Epithelial cell of proximal tubule (primary cell): Measurements from ENCODE around the gene ID1. TPM values are rescaled to one million over a fixed set of nuclear protein-coding genes. Genes with fewer than 3 reads are reported as not detected.
"Not testable (repeated sequence)": the region's sequence is repeated elsewhere in the genome, so short reads cannot be mapped to it uniquely, and the experiment has no call there.

Source experiments
- DNase-seq: peaks from one replicate; pipeline ENCODE4 v3.0.0-alpha.2; 2011; ENCODE audit warnings: low read depth
- H3K4me3 ChIP-seq: 2 replicates; pipeline ENCODE4 v1.5.1; 2011; ENCODE audit warnings: low read depth, mild to moderate bottlenecking, low read length
- total RNA-seq: library from RNA; depleted of rRNA; stranded (reverse); fragments of >200 nt; gene quantifications from 2 replicates; pipeline ENCODE4 v1.2.3, GENCODE V29; 2015
- TF ChIP-seq, protein P1 (sequence below): conservative IDR thresholded peaks from 2 replicates; pipeline ENCODE4 v1.5.1; 2012; ENCODE audit warnings: low read depth, mild to moderate bottlenecking, low read length

The ID1 gene
- total RNA-seq, 1 donor from 2014 or later = 302 TPM

DNA sequence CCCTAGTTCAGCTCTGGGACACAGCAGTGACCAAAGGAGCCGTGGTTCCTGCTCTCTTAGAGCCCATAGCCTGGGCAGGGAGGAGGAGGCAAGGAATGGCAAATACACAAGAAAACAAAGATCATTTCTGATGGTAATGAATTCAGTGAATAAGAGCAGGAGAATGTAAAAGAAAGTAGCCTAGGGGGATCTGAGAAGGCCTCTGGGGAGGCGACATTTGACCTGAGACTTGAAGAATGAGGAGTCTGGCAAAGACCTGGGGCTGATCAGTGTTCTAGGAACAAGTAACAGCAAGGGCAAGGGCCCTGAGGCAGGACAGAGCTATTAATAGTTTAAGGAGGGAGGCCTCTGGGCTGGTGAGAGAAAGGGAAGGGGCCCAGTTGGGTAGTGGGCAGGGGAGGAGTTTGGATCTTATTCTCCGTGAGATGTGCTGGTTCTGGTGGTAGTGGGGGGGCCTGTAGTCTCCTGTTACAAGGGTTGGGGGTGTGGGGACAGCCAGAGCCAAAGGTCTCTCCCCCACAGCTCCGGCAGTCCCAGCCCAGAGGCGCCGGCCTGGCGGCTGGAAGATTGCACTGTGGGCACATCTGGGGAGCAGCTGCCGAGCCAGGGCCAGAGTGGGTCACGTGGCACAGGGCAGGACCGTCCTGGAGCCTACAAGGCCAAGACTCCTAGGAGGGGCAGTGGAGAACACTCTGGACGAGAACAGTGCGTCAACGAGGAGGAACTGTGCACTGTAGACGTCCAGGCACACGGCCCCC is 9.3 kb upstream of the ID1 start:
- no peak overlapping the region for H3K4me3 ChIP-seq
- DNase-seq = no peak
- TF ChIP-seq, protein P1, sequence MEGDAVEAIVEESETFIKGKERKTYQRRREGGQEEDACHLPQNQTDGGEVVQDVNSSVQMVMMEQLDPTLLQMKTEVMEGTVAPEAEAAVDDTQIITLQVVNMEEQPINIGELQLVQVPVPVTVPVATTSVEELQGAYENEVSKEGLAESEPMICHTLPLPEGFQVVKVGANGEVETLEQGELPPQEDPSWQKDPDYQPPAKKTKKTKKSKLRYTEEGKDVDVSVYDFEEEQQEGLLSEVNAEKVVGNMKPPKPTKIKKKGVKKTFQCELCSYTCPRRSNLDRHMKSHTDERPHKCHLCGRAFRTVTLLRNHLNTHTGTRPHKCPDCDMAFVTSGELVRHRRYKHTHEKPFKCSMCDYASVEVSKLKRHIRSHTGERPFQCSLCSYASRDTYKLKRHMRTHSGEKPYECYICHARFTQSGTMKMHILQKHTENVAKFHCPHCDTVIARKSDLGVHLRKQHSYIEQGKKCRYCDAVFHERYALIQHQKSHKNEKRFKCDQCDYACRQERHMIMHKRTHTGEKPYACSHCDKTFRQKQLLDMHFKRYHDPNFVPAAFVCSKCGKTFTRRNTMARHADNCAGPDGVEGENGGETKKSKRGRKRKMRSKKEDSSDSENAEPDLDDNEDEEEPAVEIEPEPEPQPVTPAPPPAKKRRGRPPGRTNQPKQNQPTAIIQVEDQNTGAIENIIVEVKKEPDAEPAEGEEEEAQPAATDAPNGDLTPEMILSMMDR = no peak

DNA sequence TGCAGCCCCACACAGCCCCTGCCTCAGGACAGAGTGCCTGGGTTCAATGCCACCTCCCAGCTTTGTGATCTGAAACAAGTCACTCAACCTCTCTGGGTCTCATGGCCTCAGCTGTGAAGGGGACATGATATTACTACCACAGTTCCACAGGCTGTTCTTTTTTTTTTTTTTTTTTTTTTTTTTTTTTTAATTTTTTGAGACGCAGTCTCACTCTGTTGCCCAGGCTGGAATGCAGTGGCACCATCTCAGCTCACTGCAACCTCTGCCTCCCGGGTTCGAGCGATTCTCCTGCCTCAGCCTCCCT is 8.7 kb upstream of the ID1 start:
- DNase-seq, H3K4me3 ChIP-seq: not testable (repeated sequence)

DNA sequence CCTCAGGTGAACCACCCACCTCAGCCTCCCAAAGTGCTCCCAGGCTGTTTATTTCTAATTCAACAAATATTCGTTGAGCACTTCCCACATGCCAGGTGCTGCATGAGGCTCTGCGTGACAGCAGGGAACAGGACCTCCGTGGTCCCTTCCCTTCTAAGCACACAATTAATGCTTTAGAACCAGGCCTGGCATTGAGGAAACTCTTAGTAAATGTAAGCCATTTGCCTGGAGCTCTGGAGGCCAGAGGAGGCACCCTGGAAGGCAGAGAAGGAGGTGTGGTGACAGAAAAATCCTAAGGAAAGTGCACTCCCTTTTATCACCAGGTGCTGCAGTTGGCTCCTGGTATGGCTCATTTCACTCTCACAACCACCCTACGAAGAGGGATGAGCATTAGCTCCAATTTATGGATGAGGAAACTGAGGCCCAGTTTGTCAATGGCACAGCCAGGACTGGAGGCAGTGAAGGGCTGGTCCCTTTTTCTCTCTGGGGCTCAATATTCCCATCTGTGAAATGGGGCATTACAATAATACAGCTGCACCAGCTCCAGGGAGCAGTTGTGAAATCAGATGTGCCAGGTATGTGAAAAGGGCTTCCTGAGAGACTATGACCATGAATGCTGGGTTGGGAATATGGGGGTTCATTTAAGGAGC is 8.1 kb upstream of the ID1 start:
- DNase-seq = no peak
- TF ChIP-seq, protein P1 = no peak
- no peak overlapping the region for H3K4me3 ChIP-seq

DNA sequence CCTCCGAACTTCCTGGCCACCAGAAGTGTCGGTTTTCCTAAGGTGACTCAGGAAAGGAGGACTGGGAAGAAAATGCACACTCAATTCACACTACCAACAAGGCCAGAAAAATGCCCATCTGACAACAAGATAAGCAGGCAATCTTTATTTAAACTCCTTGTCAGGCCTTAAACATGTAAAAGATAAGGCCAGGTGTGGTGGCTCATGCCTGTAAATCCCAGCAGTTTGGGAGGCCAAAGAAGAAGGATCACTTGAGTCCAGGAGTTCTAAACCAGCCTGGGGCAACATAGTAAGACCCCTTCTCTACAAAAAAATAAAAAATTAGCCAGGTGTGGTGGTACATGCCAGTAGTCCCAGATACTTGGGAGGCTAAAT is 7.6 kb upstream of the ID1 start:
- H3K4me3 ChIP-seq = no peak overlapping the region
- TF ChIP-seq, protein P1 = no peak
- DNase-seq = no peak

DNA sequence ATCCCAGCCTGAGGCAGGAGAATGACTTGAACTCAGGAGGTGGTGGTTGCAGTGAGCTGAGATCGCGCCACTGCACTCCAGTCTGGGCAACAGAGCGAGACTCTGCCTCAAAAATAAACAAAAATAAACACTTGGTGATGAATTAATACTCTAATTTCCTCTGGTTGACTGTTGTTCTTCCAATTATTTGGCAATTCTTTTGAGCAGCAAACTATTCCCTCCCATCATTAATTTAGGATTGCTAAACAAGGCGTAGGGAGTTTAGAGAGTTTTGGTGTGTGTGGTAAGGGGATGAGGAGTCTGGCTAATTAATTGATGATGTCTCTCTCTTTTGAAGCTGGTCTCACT is 2.7 kb upstream of the ID1 start:
- no peak for DNase-seq
- no peak overlapping the region for H3K4me3 ChIP-seq
- TF ChIP-seq, protein P1 = no peak

DNA sequence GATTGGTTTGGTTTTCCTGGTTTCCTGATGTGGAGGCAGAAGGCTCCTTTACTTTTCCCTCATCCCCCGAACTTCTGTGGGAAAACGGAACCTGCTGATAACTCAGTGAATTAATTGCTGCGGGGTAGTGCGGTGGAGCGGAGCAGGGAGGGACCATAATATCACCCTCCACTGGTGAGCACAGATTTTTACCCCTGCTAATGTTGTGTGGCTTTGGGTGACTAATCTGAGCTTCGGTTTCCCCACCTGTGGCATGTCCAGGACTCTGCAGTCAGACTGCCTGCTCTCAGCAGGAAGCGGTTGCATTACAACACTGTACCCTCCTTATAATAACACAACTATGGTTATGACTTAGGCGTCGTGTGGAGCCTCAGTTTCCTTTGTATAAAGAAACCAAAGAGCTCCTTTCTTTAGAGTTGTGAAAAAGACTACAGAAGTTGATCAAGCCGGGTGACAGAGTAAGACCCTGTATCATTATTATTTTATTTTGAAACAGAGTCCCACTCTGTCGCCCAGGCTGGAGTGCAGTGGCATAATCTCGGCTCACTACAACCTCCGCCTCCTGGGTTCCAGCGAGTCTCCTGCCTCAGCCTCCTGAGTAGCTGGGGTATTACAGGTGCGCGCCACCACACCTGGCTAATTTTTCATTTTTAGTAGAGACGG is 2.2 kb upstream of the ID1 start:
- H3K4me3 ChIP-seq = no peak overlapping the region
- TF ChIP-seq, protein P1 = no peak
- no peak for DNase-seq

DNA sequence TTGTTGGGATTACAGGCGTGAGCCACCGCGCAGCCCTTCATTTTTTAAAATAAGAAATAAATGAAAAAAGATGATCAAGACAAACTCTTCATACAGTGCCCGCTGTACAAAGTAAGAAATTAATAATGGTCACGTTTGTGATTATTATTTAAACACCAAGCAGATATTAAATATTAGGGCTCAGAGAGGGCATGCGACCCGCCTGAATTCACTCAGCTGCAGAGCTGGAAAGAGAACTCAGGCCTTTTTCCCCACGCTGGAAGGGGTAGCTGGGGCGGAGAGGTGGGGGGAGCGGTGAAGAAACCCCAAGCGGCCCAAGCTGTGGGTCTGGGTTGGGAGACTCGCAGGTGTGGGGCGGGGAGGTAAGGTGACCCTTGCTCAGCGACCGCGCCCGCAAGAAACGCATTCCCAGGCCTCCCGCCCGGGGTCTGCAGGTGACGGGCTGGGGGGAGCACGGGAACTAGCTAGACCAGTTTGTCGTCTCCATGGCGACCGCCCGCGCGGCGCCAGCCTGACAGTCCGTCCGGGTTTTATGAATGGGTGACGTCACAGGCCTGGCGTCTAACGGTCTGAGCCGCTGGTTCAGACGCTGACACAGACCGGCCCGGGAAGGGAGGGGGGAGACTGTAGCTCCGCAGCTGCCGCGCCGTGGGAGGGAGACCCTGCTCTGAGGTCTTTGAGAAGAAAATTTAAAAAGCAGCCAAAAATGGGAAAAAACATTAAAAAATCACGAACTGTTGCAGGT is 1.1 kb upstream of the ID1 start:
- TF ChIP-seq, protein P1 = no peak
- no peak for DNase-seq
- H3K4me3 ChIP-seq = peak overlapping the region; percentile 95
